Measurements from ENCODE around the gene MINDY4. TPM values are rescaled to one million over a fixed set of nuclear protein-coding genes. Genes with fewer than 3 reads are reported as not detected.
A peak's percentile ranks its signal among the peaks of the same experiment; 100 is the strongest.

MINDY4 gene
- polyA plus RNA-seq, 1 experiment = 1.8 TPM

DNA sequence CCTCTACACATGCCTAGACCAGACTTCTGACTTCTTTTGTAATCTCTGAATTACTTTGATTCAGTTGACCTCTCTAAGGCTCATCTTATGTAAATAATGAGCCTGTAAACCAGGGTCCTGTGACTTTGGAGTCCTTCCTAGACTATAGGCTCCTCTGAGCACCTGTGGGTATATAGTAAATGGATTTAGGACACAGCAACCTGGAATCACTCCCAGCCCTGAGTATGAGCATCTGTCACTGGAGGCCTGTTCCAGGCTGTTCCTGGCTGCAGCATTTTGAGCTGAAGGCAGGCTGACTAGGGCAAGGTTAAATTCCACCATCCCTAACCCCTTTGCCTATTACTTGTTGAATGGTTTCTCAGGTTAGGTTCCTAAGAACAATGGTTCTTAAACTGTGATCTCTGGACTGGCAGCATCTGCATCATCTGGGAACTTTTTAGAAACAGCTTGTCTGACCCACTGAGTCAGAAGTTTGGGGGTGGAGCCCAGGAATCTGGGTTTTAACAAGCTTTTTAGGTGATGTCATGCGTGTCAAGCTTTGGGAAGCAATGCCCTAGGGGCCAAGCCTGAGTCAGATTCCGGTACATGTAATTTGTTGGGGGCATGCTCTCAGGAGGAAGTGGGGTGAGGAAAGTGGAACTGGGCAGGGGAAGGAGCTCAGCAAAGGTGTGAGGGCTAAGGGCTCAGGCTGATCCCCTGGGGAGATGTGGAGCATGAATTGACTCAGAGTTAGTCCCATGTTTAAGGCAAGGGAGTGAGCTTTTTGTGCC is 28.2 kb downstream of the MINDY4 start:
- Histone ChIP-seq H3K27me3 (ENCODE audit: control insufficient read depth, insufficient read depth, low read length) (no peaks in the 10 kb centered on the region), H3K27ac (ENCODE audit: low read depth, low read length) (peak overlapping the region; percentile 77), H3K4me3 (ENCODE audit: low read depth, low read length) (no peak overlapping the region), H3K9me3 (ENCODE audit: control insufficient read depth, insufficient read depth, low read length) (no peaks in the 10 kb centered on the region)
- POLR2A ChIA-PET = interaction anchor here (1.1 to 1.3 kb wide), 2 partner anchors 49 to 323 kb away, joined by 3 to 5 read pairs; no protein-coding TSS in a partner anchor
- DNase-seq (ENCODE audit: low read depth, low spot score) = peak; percentile 75
- TF ChIP-seq CTCF (IDR thresholded peaks at IDR 0.05; ENCODE audit: low read depth, low read length) = no peak
- CTCF ChIA-PET = interaction anchor here (0.7 to 2.1 kb wide), 9 partner anchors 20 to 323 kb away, joined by 3 to 32 read pairs (median 6); no protein-coding TSS in a partner anchor

- ChIA-PET CTCF (interaction anchor here (0.7 to 2.1 kb wide), 9 partner anchors 19 to 322 kb away, joined by 3 to 32 read pairs (median 6); no protein-coding TSS in a partner anchor), POLR2A (interaction anchor here (1.1 to 1.3 kb wide), 2 partner anchors 50 to 322 kb away, joined by 3 to 5 read pairs; no protein-coding TSS in a partner anchor)
- Histone ChIP-seq H3K27ac (ENCODE audit: low read depth, low read length) (peak overlapping the region; percentile 47), H3K4me3 (ENCODE audit: low read depth, low read length) (no peak overlapping the region), H3K27me3 (ENCODE audit: control insufficient read depth, insufficient read depth, low read length) (no peaks in the 10 kb centered on the region), H3K9me3 (ENCODE audit: control insufficient read depth, insufficient read depth, low read length) (no peaks in the 10 kb centered on the region)
- DNase-seq (ENCODE audit: low read depth, low spot score) = no peak
- no peak for TF ChIP-seq CTCF (IDR thresholded peaks at IDR 0.05; ENCODE audit: low read depth, low read length)
These were observed 28.9 kb downstream of the MINDY4 start for GRCh38 chr7:30799976-30800661.

DNA sequence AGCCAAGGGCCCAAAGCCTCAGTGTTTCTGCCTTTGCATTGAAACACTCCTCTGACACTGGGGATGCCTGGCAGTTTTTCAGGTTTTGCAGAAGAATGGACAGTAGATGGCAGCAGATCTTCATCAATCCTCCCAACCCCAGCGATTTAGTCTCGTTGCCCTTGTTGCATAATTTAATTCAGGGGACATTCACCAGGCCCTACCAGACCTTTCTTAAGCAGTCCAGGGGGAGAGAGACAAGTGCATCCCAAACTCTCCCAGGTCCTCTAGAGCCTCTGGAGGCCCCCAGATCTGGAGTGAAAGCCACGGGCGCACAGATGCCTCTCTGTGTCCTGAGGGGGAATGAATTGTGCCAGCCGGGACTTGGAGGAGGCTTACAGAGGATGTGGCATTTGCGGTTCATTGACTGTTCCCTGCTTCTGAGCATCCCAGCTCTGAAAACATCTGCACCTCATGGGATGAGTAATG is 29.6 kb downstream of the MINDY4 start:
- peak; percentile 79 for TF ChIP-seq CTCF (IDR thresholded peaks at IDR 0.05; ENCODE audit: low read depth, low read length)
- Histone ChIP-seq H3K4me3 (ENCODE audit: low read depth, low read length) (no peak overlapping the region), H3K9me3 (ENCODE audit: control insufficient read depth, insufficient read depth, low read length) (no peaks in the 10 kb centered on the region), H3K27me3 (ENCODE audit: control insufficient read depth, insufficient read depth, low read length) (no peaks in the 10 kb centered on the region), H3K27ac (ENCODE audit: low read depth, low read length) (no peak overlapping the region)
- ChIA-PET POLR2A (no interaction called here), CTCF (interaction anchor here (0.7 to 2.1 kb wide), 4 partner anchors 138 to 333 kb away, joined by 3 to 32 read pairs (median 6); no protein-coding TSS in a partner anchor)
- peak; percentile 63 for DNase-seq (ENCODE audit: low read depth, low spot score)

- ChIA-PET POLR2A (no interaction called here), CTCF (interaction anchor here (0.8 to 2.9 kb wide), 3 partner anchors 180 to 331 kb away, joined by 3 to 21 read pairs (median 8); no protein-coding TSS in a partner anchor)
- H3K27ac ChIP-seq (ENCODE audit: low read depth, low read length) = no peak overlapping the region
- TF ChIP-seq CTCF (IDR thresholded peaks at IDR 0.05; ENCODE audit: low read depth, low read length) = no peak
- no peaks in the 10 kb centered on the region for H3K9me3 ChIP-seq (ENCODE audit: control insufficient read depth, insufficient read depth, low read length)
- peaks cover 4% of the 10 kb centered on the region for H3K27me3 ChIP-seq (ENCODE audit: control insufficient read depth, insufficient read depth, low read length)
- H3K4me3 ChIP-seq (ENCODE audit: low read depth, low read length) = no peak overlapping the region
- no peak for DNase-seq (ENCODE audit: low read depth, low spot score)
These were observed 31.6 kb downstream of the MINDY4 start for GRCh38 chr7:30802812-30803211.
